Raji (cell line): ENCODE data around the gene ODR4.

Experiments used
- POLR2A ChIP-seq: IDR thresholded peaks from 2 replicates; pipeline ENCODE4 v1.6.1; 2011; ENCODE audit warnings: low read depth, low read length, control low read depth; ENCODE audit not compliant: insufficient read depth

The ODR4 gene

GRCh38 chr1:186463926-186464325 lies 88.3 kb downstream of the ODR4 start:
- no peak for TF ChIP-seq POLR2A

GRCh38 chr1:186465946-186466345 lies 90.3 kb downstream of the ODR4 start:
- no peak for TF ChIP-seq POLR2A
